Muscle of back (tissue), 13 donors: ENCODE results near the gene FAM186B. TPM values are rescaled to one million over a fixed set of nuclear protein-coding genes. Genes with fewer than 3 reads are reported as not detected.
A peak's percentile ranks its signal among the peaks of the same experiment; 100 is the strongest.
"Not testable (repeated sequence)": the region's sequence is repeated elsewhere in the genome, so short reads cannot be mapped to it uniquely, and the experiment has no call there.

ENCODE experiments used
- DNase-seq, 3 donors: peaks; one replicate each; pipeline versions ENCODE4 v3.0.0 to v3.0.0-alpha.2; 2013
- long read RNA-seq, 9 donors: transcript quantifications; one replicate each; lab custom pipeline, GENCODE V29; 2026
- polyA plus RNA-seq, 10 donors: library from polyadenylated mRNA; unstranded; fragments of 120-200 nt; gene quantifications; one replicate each; pipeline ENCODE4 v1.2.1, GENCODE V29; 2013; ENCODE audit not compliant: insufficient read length in 10 of 10

The FAM186B gene
- polyA plus RNA-seq, result 1 to 10 TPM in 5 of 10 donors, under 1 TPM in 5; 0.54 to 2.9 (median 1.1) TPM
- long read RNA-seq, donor 1, result 0 reads
- long read RNA-seq, donor 2, result 0 reads
- long read RNA-seq, donor 3, result 0 reads
- long read RNA-seq, donor 4, result 0 reads
- long read RNA-seq, donor 5, result 0 reads
- long read RNA-seq, donor 6, result 0 reads
- long read RNA-seq, donor 7, result 0 reads
- long read RNA-seq, donor 8, result 0 reads
- long read RNA-seq, donor 9, result 0 reads

GRCh38 chr12:49605539-49605938 lies at the start of gene FAM186B:
Gene FAM186B (minus strand): TSS chr12:49605639. CDS start chr12:49605477, 162 bp downstream.
- DNase-seq, result not testable (repeated sequence)

- DNase-seq, result no peak
Measured at GRCh38 chr12:49654715-49655114, 49.3 kb upstream of the FAM186B start.

GRCh38 chr12:49652921-49653520 lies 47.6 kb upstream of the FAM186B start:
- DNase-seq, result no peak

- DNase-seq, result no peak
Measured at GRCh38 chr12:49651855-49652254, 46.4 kb upstream of the FAM186B start.

GRCh38 chr12:49649892-49650291 lies 44.5 kb upstream of the FAM186B start:
- no peak for DNase-seq

GRCh38 chr12:49649445-49649844 lies 44.0 kb upstream of the FAM186B start:
- no peak for DNase-seq

GRCh38 chr12:49648712-49649003 lies 43.2 kb upstream of the FAM186B start:
- DNase-seq, result no peak

GRCh38 chr12:49647827-49648711 lies 42.6 kb upstream of the FAM186B start:
- DNase-seq, result no peak

GRCh38 chr12:49646871-49647654 lies 41.6 kb upstream of the FAM186B start:
- DNase-seq, result no peak

- no peak for DNase-seq
Measured at GRCh38 chr12:49646331-49646830, 40.9 kb upstream of the FAM186B start.

- no peak for DNase-seq
Measured at GRCh38 chr12:49645146-49646039, 40.0 kb upstream of the FAM186B start.

GRCh38 chr12:49644620-49644994 lies 39.2 kb upstream of the FAM186B start:
- DNase-seq, result peak; percentile 58 to 89 (median 84)

GRCh38 chr12:49643961-49644619 lies 38.7 kb upstream of the FAM186B start:
- DNase-seq, result no peak

- DNase-seq, result no peak
Measured at GRCh38 chr12:49643135-49643534, 37.7 kb upstream of the FAM186B start.

- no peak for DNase-seq
Measured at GRCh38 chr12:49642370-49642802, 36.9 kb upstream of the FAM186B start.

- no peak for DNase-seq
Measured at GRCh38 chr12:49641748-49642369, 36.4 kb upstream of the FAM186B start.

GRCh38 chr12:49636979-49637755 lies 31.7 kb upstream of the FAM186B start:
- peak; percentile 41 to 80 (median 53) for DNase-seq

- DNase-seq, result no peak
Measured at GRCh38 chr12:49636574-49636973, 31.1 kb upstream of the FAM186B start.

GRCh38 chr12:49635656-49636055 lies 30.2 kb upstream of the FAM186B start:
- no peak for DNase-seq
